Fibroblast of villous mesenchyme (primary cell): ENCODE results near the gene C7orf33. TPM values are rescaled to one million over a fixed set of nuclear protein-coding genes. Genes with fewer than 3 reads are reported as not detected.

Experiments used
- DNase-seq: peaks from one replicate; pipeline ENCODE4 v3.0.0-alpha.2; 2010; ENCODE audit warnings: low read depth
- H3K4me3 ChIP-seq: 2 replicates; pipeline ENCODE4 v1.5.1; 2011; ENCODE audit warnings: low read depth, mild to moderate bottlenecking, low read length
- CTCF ChIP-seq: IDR thresholded peaks from 2 replicates; pipeline ENCODE4 v1.5.1; 2012; ENCODE audit warnings: low read depth, mild to moderate bottlenecking, low read length; ENCODE audit not compliant: insufficient read depth
- total RNA-seq: library from RNA; depleted of rRNA; stranded (reverse); fragments of >200 nt; gene quantifications from 2 replicates; pipeline ENCODE4 v1.2.3, GENCODE V29; 2012

C7orf33 gene
- total RNA-seq, 1 donor, result not detected

- H3K4me3 ChIP-seq, result no peak overlapping the region
- TF ChIP-seq CTCF, result no peak
- DNase-seq, result peak; percentile 6
Measured at GRCh38 chr7:148650232-148650858, 59.8 kb downstream of the C7orf33 start.

- TF ChIP-seq CTCF, result no peak
- H3K4me3 ChIP-seq, result no peak overlapping the region
- no peak for DNase-seq
Measured at GRCh38 chr7:148652773-148653172, 62.2 kb downstream of the C7orf33 start.

GRCh38 chr7:148657929-148658328 lies 67.4 kb downstream of the C7orf33 start:
- TF ChIP-seq CTCF, result no peak
- no peak for DNase-seq
- no peak overlapping the region for H3K4me3 ChIP-seq

GRCh38 chr7:148661471-148661870 lies 70.9 kb downstream of the C7orf33 start:
- no peak for DNase-seq
- no peak for TF ChIP-seq CTCF
- H3K4me3 ChIP-seq, result no peak overlapping the region

GRCh38 chr7:148662646-148663045 lies 72.1 kb downstream of the C7orf33 start:
- no peak for DNase-seq

GRCh38 chr7:148664324-148664723 lies 73.8 kb downstream of the C7orf33 start:
- TF ChIP-seq CTCF, result no peak
- H3K4me3 ChIP-seq, result no peak overlapping the region
- DNase-seq, result peak; percentile 38

More at GRCh38 chr7:148662646-148663045, 72.1 kb downstream of the C7orf33 start:
- no peak overlapping the region for H3K4me3 ChIP-seq
- no peak for TF ChIP-seq CTCF

GRCh38 chr7:148665221-148665620 lies 74.7 kb downstream of the C7orf33 start:
- DNase-seq, result peak; percentile 7
- no peak for TF ChIP-seq CTCF
- H3K4me3 ChIP-seq, result no peak overlapping the region
